NCI-H2107 (cell line): ENCODE results near the gene GABBR2.

ENCODE experiments used
- DNase-seq: peaks from one replicate; lab custom pipeline; 2025; lab: John Stamatoyannopoulos, UW

GABBR2 gene

DNA sequence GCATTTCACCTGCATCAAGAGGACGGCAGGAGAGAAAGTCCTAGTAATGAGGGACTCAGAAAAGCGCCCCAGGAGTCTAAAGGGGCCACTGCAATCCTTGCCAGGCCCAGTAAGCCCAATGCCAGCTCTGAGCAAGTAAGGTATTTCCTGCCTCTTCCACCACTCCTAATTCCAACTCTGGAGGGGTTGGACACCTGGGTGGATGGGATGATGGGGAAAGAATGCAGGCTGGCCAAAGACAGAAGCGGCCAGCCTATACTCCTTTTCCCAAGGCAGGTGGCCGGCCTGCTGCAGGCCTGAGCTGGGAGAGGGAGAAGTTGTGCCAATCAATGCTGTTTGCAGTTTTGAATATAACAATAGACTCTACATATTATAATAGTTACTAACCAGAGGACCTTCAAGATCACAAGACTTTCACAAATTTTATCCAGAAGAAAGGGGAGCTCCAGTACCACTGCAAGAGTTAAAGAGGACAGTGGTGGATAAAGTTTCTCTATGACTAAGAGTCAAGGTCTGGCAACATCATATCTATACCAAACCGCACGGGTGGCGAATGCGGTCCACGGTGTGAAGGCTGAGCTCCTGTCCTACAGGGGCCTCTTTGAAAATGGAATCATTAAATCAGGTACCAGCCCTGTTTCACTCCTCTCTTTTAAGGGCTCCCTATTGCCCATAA is 338.3 kb downstream of the GABBR2 start:
- DNase-seq, result no peak

DNA sequence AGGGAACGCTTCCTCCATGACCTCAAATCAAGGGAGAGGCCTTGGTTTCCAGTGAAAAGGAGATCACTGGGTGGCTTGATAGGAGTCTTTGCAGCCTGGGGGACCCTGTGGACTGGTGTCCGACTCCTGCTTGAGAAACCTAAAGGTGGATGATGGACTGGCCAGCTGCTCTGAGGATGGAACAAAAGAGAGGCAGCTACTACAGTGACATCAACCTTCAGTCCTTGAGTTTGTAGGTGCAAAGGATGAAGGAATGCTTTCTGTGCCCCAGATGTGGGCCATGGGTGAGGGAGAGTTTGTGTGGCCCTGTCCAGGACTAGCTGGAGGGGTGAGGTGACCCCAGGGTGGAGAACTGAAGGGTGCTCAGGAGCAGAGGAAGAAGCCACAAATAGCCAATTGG is 338.8 kb downstream of the GABBR2 start:
- DNase-seq, result no peak

DNA sequence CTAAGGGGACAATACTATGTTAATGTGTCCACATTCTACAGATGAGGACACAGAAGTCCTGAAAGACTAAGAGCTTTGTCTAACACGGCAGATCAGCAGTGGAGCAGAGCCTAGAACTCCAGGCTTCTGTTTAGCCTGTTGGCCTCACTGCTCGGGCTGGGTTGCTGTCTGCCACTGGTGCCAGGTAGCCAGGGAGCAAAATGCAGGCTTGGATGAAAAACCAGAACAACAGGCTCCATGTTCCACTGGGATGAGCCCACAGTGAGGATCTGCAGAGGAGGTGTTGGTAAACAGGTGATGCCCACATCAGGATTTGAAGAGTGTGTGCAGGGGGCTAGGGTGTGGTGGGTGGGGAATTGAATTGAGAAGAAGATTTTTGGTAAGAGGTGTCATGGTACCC is 339.3 kb downstream of the GABBR2 start:
- no peak for DNase-seq

DNA sequence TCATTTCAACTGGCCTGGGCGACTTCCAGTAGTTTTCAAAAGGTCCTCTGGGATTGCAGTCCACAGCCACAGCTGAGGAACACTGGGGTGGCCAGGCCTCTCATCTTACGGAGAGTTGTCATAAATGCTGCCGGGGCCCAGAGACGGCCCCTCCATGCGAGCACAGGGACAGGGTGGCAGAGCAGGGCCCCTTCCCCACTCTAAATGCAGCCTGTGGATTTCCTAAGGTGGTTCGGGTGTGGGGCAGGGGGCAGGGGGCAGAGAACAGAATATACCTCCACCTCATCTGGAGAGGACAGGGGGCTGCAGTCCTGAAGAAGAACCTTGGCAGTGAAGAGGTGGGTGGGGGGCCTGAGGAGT is 339.7 kb downstream of the GABBR2 start:
- DNase-seq, result no peak

DNA sequence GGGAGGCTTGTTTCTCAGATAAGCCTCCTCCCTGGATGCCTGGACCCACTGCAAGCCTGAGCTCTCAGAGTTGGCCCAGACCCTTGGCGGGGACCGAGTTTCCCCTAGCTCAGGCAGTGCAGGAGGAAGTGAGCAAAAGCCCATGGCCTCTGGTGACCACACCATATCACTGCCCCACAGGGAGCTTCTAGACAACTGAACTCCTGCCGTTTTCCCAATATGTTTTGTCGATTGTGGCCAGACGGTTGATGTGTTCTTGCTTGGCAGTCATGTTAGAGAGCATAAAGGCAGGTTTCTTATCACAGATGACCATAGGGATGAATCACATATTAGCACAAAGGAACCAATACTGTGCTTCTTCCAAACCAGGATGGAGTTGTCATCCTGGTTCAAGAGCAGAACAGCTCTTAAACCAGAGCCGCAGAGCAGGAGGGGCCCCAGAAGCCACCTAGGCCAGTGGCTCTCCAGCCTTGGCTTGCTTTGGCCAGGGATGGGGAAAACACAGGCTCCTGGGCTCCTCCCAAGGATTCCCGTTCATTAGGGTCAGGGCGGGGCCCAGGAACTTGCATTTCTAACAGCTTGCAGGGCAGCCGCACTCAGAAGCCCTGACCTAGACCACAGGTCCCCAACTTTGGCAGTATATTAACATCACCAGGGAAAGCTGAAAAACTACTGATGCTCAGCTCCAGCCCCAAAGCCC is 340.2 kb downstream of the GABBR2 start:
- no peak for DNase-seq

DNA sequence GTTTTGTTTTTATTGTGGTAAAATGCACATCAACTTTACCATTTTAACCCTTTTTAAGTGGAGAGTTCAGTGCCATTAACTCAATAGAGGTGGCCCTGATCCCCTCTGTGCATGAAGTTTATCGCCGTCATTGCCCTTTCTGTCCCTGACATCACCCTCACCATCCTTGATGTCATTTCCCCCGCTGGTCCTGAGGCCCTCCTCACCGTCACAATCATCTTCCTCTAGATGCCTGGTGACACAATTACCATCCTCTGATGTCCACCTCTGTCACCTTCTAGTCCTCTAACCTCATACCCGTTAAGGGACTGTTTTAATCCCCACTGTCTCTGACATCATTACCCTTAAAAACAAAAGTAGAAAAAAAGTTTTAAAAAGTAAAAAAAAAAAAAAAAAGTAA is 340.8 kb downstream of the GABBR2 start:
- DNase-seq, result no peak

DNA sequence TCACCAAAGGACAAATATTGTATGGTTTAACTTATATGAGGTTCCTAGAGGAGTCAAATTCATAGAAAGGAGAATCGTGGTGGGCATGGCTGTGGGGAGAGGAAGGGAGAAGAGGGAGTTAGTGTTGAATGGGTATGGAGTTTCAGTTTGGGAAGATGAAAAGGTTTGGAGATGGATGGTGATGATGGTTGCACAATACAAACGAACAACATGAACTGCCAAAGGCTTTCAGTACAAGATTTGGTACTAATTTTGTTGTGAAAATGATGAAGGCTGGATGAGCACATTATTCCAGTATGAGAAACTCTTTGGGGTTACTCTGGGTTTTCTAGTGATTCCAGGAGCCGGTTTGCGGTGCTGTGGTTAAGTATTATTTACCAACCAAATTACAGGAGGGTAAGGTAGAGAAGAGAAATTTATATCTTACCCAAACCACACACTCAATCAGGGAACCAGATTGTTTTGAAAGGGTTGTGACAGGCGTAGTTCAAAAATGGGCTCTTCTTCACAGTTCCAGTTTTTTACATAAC is 341.3 kb downstream of the GABBR2 start:
- no peak for DNase-seq

DNA sequence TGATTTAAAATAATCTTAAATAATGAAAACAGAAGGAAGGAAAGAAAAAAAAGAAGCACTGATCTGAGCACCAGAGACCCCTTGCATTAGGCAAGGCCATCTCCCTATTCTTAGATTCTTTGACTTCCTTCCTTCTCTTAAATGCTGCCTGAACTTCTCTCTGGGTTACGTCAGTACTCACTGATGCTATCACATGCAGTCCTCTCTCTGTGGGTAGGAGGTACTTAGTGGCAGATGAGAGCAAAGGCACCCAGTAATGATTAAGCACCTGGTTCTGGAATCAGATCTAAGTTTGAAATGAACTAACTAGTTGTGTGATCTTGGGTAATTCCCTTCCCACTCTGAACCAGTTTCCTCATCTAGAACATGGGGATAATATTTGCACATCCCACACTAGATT is 343.0 kb downstream of the GABBR2 start:
- DNase-seq, result no peak

DNA sequence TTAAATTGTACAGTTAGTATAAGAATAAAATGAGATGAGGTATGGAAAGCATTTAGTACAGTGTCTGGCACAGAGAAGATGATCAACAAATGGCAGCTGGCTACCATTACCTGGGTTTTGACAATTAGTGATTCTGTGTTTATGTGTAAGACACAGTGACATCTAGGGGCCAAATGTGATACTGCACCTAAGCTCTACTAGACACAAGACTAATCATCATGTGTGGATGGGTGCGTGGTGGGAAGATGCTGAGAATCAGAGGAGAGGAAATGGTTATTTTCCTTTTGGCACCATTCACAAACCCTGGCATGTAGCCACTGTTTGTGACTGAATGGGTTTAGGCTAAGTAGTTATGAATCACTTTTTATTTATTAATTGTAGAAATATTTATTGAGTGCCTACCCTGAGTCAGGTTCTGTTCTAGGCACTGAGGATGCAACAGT is 343.5 kb downstream of the GABBR2 start:
- no peak for DNase-seq

DNA sequence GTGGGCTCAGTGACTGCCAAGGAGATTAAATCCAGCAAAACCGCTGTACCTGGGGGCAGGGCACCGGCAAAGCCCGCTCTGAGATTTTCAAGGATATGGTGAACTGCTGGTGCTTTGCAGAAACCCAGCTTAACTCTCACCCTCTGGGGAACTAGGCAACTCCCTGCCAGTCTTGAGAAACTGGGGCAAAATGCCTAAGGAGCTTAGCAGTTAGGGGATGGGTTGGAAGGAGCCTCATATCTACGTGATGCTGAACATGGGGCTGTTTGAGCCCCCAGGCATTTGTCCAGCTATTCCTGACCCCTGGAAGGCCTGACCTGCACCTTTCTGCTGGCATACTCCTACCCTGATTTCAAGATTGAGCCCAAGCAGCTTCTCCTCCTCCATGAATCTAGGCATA is 344.6 kb downstream of the GABBR2 start:
- no peak for DNase-seq

DNA sequence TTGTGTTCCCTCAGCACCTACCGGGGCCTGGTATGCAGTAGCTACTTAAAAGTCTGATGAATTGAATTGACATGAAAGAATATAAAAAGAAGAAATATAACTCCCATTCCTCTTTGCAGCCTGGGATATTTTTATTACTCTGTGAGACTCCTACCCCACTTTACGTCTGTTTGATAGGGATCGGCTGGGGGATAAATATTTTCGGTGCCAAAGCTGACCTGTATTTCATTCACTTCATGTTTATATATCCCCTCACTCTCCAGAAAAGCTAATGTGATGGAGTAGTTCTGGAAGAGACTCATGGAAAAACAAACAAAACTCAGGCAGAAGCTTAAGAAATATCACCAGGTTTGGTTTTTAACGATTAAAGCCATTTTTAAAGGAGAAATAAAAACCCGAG is 345.1 kb downstream of the GABBR2 start:
- no peak for DNase-seq

DNA sequence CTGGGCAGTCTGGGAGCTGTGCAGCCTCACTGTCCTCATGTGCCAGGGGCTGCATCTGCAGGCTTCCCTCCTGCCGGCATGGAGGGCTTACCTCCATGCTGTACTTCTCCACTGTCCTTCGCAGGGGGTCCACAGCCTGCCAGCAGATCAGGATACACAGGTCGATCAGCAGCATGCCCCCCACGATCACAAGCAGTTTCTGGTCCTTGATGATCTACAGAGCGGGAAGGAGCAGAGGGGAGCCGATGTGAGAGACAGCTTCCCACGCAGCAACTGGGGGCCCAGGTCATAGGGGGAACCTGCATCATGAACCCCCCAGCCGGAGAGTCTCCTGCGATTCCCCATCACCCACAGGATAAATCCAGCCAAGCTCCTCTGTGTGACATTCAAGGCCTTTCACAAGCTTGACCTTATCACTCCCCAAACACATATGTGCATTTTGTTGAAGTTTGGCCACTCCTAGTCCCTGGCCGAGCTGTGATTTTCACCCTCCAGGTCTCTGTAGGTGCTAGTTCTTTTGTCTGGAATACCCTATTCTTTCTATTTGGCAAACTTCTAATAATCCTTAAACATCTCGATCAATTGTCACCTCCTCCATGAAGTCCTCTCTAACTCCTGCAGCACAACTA is 346.0 kb downstream of the GABBR2 start:
- no peak for DNase-seq

DNA sequence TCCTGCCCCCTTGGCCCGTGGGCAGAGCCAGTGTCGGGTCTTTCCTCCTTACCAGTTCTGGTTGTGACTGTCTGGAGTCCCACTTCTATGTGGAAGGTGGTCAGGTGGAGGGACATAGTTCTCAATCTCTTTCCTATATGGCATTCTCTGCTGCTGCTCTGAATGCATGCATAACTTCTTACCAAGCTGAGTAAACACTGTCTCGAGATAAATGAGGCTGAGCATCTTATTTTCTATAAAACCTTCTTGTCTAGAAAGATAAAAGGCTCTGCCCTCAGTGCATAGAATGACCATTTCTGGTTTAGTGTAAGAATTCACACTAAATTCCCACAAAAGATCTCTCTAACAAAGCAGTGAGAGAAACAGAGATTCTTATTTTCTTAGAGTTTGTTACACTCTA is 347.1 kb downstream of the GABBR2 start:
- no peak for DNase-seq

DNA sequence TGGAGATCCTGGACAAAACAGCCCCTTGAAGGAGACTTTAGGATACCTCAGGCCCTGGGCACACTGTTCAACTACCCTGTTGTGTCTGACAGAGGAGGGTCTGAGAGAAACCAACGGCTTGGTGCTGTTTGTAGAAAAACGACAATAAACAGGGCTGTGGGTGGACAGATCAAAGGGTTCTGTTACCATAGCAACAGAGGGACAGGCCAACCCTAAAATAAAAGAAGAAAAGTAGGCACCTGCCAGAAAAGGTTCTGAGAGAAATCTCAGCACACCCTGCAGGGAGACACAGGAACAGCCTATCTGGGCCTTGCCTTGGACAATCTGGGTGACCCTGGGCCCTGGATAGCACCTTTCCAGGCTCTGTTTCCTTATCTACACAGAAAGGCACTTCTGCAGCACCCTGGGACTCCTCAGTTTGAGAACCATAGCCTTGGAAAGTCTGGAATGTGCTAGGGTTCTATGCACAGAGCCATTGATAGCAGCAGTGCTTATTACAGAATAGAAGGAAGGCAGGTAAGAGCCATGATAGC is 348.5 kb downstream of the GABBR2 start:
- DNase-seq, result no peak

DNA sequence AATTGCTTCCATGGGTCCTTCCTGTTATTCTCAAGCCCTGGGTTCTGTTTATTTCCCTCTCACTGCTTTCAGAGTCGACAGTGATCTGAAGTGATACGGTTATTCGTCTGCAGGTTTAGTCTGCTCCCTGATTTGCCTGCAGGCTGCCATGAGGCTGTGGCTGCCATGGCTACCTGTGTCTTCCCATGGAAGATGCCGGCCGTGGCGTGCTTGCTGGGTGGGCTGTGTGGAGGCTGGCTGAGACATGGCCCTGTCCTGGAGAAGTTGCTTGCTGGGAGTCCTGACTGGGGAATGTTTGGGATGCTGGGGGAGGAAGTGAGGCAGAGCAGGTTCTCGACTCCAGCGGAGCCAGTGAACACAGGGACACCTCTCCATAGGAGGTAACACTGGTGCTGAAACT is 349.2 kb downstream of the GABBR2 start:
- DNase-seq, result no peak

DNA sequence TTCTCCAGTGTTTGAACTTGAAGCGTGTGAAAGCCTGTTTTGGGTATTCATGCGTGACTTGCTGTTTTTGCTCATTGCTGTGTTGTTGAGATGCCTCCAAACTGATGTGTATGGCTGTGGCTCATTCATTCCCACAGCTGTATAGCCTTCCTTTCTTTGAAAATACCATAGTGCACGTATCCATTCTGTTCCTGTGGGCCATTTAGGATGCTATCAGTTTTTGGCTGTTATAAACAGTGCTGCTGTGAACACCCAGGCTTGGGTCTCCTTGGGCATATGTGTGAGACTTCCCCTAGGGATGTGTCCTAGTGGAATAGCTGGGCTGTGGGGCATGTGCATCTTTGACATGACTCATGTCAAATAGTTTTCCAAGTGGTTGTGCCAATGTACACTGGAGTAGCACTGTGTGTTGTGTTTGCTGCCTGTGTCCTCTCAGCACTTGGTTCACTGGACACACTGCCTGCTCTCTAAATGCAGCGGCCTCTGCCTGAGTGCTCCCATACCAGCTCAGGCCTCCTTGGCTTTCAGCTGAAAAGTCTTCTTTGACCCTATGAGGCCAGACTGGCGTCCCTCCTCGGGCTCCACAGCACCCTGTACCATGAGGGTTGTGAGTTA is 350.7 kb downstream of the GABBR2 start:
- no peak for DNase-seq

DNA sequence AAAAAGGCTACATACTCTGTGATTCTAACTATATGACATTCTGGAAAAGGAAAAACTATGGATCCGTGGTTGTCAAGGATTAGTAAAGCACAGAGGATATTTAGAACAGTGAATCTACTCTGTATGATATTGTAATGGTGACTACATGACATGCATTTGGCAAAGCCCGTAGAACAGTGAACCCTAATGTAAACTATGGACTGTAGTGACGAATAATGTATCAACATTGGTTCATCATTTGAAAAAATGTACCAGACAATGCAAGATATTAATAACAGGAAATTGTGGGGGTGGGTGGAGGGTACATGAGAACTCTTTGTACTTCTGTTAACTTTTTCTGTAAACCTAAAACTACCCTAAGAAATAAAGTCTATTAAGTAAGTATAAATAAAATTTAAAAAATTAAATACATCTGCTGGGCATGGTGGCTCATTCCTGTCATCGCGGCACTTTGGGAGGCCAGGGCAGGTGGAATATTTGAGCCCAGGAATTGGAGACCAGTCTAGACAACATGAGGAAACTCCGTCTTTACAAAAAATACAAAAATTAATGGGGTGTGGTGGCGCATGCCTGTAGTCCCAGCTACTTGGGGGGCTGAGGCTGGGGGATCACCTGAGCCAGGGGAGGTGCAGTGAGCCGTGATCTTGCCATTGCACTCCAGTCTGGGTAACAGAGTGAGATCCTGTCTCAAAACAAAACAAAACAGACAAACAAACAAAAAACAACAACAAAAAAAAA is 351.6 kb downstream of the GABBR2 start:
- no peak for DNase-seq

DNA sequence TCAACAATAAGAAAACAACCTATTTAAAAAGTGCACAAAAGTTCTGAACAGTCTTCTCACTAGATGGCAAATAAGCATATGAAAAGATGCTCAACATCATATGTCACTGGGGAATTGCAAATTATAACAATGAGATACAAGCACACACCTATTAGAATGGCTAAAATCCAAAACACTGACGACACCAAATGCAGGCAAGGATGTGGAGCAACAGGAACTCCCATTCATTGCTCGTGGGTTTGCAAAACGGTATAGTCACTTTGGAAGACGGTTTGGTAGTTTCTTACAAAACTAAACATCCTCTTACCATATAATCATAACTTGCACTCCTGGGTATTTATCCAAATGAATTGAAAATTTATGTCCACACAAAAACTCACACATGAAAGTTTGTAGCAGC is 352.4 kb downstream of the GABBR2 start:
- no peak for DNase-seq

DNA sequence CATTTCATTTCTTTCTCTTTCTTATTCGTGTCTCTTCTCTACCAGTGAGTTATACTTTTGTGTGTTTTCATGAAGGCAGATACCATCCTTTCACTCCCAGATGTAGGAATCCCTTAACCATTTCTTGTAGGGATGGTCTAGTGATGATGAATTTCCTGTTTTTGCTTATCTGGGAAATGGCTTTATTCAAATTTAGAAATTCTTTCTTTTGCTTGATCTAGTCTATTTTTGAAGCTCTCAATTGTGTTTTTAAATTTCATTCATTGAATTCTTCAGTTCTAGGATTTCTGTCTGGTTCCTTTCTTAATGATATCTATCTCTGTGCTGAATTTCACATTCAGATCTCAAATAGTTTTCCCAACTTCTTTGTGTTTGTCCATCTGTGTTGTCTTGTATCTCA is 357.4 kb downstream of the GABBR2 start:
- DNase-seq, result no peak

DNA sequence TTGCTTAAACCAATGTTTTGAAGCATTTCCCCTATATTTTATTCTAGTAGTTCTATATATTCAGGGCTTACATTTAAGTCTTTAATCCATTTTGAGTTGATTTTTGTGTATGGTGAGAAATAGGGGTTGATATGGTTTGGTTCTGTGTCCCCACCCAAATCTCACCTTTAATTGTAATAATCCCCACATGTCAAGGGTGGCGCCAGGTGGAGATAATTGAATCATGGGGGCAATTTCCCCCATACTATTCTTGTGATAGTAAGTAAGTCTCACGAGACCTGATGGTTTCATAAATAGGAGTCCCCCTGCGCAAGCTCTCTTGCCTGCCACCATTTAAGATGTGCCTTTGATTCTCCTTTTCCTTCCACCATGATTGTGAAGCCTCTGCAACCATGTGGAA is 361.1 kb downstream of the GABBR2 start:
- DNase-seq, result no peak

DNA sequence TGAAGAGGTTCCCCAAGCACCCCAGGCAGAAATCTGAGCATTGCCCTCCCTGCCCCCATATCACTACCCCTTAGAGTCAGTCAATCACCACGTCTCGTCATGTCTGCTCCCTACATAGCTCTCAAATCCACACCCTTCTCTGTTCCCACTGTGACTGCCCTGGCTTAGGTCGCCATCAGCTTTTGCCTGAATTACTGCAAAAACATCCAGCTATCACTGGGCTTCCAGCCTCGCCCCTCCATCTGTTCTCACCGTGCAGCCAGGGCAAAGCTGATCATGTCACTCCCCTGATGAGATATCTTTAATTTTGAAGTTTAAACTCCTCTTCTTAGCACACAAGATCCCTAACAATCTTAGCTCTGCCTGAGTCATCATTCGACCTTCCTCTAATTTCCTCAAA is 363.7 kb downstream of the GABBR2 start:
- no peak for DNase-seq

DNA sequence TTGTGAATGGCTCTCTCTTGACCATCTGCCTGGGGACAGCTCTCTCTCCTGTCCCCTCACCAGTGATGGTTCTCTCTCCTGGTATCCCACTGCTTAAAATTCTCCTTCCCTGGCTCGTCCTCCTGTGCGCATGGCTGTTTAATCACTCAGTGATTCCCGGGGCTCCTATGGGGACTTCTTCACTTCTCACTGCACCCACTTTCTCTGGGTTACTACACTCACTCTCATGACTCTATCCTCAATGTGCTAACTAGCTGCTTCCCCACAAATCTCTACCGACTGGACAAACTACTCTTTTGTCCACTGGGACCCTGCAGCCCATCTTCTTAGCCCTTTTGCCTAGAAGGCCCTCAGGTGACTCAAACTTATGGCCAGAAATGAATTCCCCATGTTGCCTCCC is 364.2 kb downstream of the GABBR2 start:
- DNase-seq, result no peak
